Kidney epithelial cell (primary cell): Measurements from ENCODE around the gene NOP9. TPM values are rescaled to one million over a fixed set of nuclear protein-coding genes. Genes with fewer than 3 reads are reported as not detected.

Experiments used
- DNase-seq: peaks from one replicate; pipeline ENCODE4 v3.0.0-alpha.2; 2010; ENCODE audit warnings: low read depth
- H3K27me3 ChIP-seq: 2 replicates; pipeline ENCODE4 v1.6.0; 2011; ENCODE audit warnings: low read length; ENCODE audit not compliant: control insufficient read depth, insufficient read depth
- H3K36me3 ChIP-seq: 2 replicates; pipeline ENCODE4 v1.5.1; 2011; ENCODE audit warnings: low read length; ENCODE audit not compliant: control insufficient read depth, insufficient read depth
- H3K4me3 ChIP-seq: 2 replicates; pipeline ENCODE4 v1.5.1; 2011; ENCODE audit warnings: low read depth, mild to moderate bottlenecking, control low read depth, low read length
- CTCF ChIP-seq: IDR thresholded peaks from 2 replicates; pipeline ENCODE4 v1.5.1; 2011; ENCODE audit warnings: mild to moderate bottlenecking, moderate library complexity, low read length, control low read depth, inconsistent platforms; ENCODE audit not compliant: insufficient read depth, poor library complexity, severe bottlenecking
- total RNA-seq: library from RNA; depleted of rRNA; stranded (reverse); fragments of >200 nt; gene quantifications from 2 replicates; pipeline ENCODE4 v1.2.3, GENCODE V29; 2015

Gene NOP9
- total RNA-seq, 1 donor from 2014 or later, result 28.7 TPM

- Histone ChIP-seq H3K27me3 (no peaks in the 10 kb centered on the region), H3K36me3 (peaks cover 1% of the 10 kb centered on the region), H3K4me3 (no peak overlapping the region)
- no peak for DNase-seq
- TF ChIP-seq CTCF, result no peak
Observed at GRCh38 chr14:24261969-24262327, 37.7 kb upstream of the NOP9 start.

GRCh38 chr14:24262821-24263733, 36.6 kb upstream of the NOP9 start, which contains the start of gene TGM1:
Gene TGM1, minus strand, starts transcription at chr14:24263177. Its CDS starts 825 bp downstream, at chr14:24262352.
- no peak for DNase-seq
- no peak within 1 kb of the TSS for H3K4me3 ChIP-seq
- peaks cover 1% of the 10 kb centered on the region for H3K36me3 ChIP-seq
- TF ChIP-seq CTCF, result no peak
- no peaks in the 10 kb centered on the region for H3K27me3 ChIP-seq

- H3K4me3 ChIP-seq, result no peak overlapping the region
- no peak for DNase-seq
- H3K36me3 ChIP-seq, result peaks cover 1% of the 10 kb centered on the region
- H3K27me3 ChIP-seq, result no peaks in the 10 kb centered on the region
- TF ChIP-seq CTCF, result no peak
Observed at GRCh38 chr14:24263848-24264247, 35.8 kb upstream of the NOP9 start.

GRCh38 chr14:24264298-24264697, 35.4 kb upstream of the NOP9 start:
- no peak for TF ChIP-seq CTCF
- no peaks in the 10 kb centered on the region for H3K27me3 ChIP-seq
- H3K36me3 ChIP-seq, result peaks cover 2% of the 10 kb centered on the region
- H3K4me3 ChIP-seq, result no peak overlapping the region
- DNase-seq, result no peak

GRCh38 chr14:24266344-24267244, 33.1 kb upstream of the NOP9 start:
- Histone ChIP-seq H3K27me3 (no peaks in the 10 kb centered on the region), H3K36me3 (peaks cover 3% of the 10 kb centered on the region), H3K4me3 (no peak overlapping the region)
- DNase-seq, result no peak
- TF ChIP-seq CTCF, result no peak
